NOMO-1 treated with dmso at 0.1 percent for 144 hours (cell line): ENCODE data around the gene MAG.

ENCODE experiments used
- DNase-seq: peaks from one replicate; lab custom pipeline; 2025; ENCODE audit not compliant: unreplicated experiment; lab: John Stamatoyannopoulos, UW

The MAG gene

GRCh38 chr19:35315883-35316282, 23.9 kb downstream of the MAG start:
- no peak for DNase-seq

- no peak for DNase-seq
These were observed 24.6 kb downstream of the MAG start for GRCh38 chr19:35316560-35316959.

- DNase-seq: no peak
These were observed 25.6 kb downstream of the MAG start for GRCh38 chr19:35317464-35318043.

GRCh38 chr19:35318679-35319448, 26.9 kb downstream of the MAG start:
- DNase-seq: peak; percentile 54

GRCh38 chr19:35320065-35320713, 28.2 kb downstream of the MAG start:
- DNase-seq: peak; percentile 71

- no peak for DNase-seq
These were observed 29.3 kb downstream of the MAG start for GRCh38 chr19:35321291-35321690.

- no peak for DNase-seq
These were observed 30.1 kb downstream of the MAG start for GRCh38 chr19:35322014-35322413.

- no peak for DNase-seq
These were observed 35.7 kb downstream of the MAG start for GRCh38 chr19:35327642-35328041.

GRCh38 chr19:35328851-35329285, 36.9 kb downstream of the MAG start, which contains the start of gene CD22:
TSS of gene CD22 (plus strand) at chr19:35329187. CDS start at chr19:35332041, 2,854 bp downstream.
- peak; percentile 41 for DNase-seq

GRCh38 chr19:35329323-35329722, 37.4 kb downstream of the MAG start:
- DNase-seq: no peak

- no peak for DNase-seq
These were observed 38.5 kb downstream of the MAG start for GRCh38 chr19:35330475-35330874.

GRCh38 chr19:35331551-35332214, 39.7 kb downstream of the MAG start:
- DNase-seq: no peak

- DNase-seq: no peak
These were observed 40.9 kb downstream of the MAG start for GRCh38 chr19:35332817-35333216.

- DNase-seq: no peak
These were observed 42.3 kb downstream of the MAG start for GRCh38 chr19:35334144-35334753.

GRCh38 chr19:35336166-35336955, 44.4 kb downstream of the MAG start:
- no peak for DNase-seq

- DNase-seq: no peak
These were observed 45.4 kb downstream of the MAG start for GRCh38 chr19:35337097-35337983.

- DNase-seq: no peak
These were observed 46.0 kb downstream of the MAG start for GRCh38 chr19:35337984-35338296.

- DNase-seq: no peak
These were observed 48.5 kb downstream of the MAG start for GRCh38 chr19:35340431-35340830.

- no peak for DNase-seq
These were observed 49.0 kb downstream of the MAG start for GRCh38 chr19:35341006-35341405.
